ENCODE data around the gene CAPN14.

Gene CAPN14

DNA sequence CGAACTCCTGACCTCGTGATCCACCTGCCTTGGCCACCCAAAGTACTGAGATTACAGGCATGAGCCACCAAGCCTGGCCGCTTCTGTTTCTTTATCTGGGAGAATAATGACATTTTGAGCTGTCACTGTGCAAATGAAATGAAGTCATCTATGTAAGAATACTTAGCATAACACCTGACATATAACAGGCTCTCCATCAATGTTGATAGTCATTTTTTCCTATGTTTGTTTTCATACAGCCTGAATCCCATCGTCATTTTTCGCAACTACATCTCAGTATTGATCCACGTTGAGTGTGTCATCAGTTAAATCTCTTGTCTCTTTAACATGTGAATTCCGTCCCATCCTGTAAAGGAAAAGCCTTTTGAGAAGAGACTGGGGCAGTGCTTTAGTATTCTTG is 6.4 kb upstream of the CAPN14 start:
- DNase-seq: no peak

DNA sequence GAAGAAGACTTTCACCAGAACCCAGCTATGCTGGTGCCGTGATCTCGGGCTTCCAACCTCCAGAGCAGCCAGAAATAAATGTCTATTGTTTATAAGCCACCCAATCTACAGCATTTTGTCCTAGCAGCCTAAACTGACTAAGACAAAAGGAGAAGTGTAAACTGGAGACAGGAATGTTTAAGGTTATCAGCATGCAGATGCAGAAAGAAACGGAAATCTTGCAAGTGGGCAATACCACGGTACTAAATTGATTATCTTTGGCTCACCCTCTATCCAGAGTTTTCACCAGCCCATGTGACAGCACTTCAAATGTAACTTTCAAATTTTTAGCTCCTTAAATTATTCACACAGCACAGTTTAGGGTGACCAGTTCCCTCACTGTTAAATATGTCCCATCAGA is 5.7 kb upstream of the CAPN14 start:
- no peak for DNase-seq

DNA sequence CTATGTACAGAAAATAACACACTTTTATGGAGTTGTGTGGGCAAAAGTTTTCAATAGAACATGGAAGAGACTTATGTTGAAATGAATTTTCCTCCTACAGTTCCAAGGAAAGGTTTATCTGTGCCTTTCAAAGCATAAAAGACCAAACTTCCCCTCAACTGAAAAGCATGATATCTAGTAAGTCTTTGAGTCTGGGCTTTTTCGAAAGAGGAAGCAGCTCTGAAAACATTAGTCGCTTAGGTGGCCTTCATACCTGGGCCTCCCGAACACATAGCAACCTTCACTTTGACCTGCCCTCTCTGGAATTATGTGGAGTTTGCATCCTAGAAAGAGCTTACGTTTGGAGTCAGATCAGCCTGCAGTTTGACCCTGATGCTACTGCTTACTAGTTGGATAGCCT is 4.8 kb upstream of the CAPN14 start:
- DNase-seq: no peak

DNA sequence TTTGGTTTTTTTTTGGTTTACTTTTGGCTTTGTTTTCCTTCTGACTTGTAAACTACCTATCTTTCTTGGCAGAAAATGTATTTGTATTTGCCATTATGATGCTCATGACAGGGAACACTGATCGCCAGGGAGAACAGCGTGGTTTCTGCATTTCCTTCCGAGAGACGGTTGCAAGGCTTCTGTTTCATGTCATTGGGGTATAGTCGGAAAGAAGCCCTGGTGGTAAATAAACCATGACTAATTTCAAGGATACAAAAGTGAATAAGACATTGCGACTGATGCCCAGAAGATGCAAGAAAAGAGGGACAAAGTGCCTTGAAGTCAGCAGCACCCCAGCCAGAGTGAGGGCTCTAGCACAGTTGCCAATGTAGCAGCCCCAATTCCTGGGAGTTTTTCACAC is 4.2 kb upstream of the CAPN14 start:
- DNase-seq: no peak

DNA sequence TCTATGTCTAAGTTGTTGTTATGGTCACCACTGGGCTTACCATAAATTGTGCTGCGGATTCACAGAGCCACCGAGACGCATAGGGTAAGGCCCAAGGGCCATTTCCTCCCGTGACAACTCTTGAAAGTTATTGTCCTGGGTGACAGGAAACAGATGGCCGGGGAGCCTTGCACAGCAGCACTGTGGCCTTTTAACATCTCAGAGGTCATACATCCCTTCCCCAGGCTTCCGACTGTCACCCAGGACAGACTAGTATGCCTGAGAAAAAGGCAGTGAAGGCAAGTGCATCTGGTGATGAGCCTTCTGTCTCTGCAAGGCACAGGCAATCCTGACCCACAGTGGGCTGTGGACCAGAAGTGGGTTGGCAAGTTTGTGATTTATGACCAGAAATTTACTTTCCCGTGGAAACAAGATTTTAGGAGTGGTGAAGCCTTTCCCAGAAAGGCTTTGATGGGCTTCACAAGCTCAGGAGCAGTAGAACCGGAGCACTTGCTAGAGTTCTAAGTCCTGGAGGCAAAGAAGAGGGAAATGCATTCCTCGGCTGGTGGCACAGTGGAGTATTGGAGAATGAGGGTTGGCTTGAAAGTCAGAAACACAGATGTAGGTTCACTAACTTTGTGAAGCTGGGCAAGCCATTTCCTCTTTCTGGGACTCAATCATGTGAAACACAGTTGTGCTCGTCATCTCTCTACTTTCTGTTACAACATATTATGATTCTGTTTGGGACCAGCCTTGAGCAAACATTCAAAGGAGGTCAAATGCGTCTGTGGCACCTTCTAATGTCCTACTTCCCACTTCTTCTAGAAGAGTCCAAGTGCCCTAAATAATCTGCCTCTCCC is 2.0 kb upstream of the CAPN14 start:
- no peak for DNase-seq

DNA sequence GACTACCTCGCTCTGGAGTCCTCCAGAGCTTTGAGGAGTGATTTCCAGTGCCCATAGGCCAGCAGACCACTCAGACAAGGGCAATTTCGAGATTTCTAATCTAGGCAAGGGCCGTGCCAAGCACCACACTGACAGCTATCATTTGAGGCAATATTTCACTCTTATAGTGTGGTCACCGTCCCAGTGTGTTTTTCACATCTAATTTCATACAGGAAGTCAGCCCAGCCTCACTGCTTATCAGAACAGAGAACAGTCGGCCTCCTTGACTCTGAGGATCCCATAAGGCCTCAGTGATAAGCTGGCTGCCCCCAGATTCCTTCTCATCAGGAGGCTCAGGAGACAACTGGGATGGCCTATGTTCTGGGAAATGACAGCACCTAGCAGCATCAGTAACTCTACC is 581 bp downstream of the CAPN14 start:
- no peak for DNase-seq

DNA sequence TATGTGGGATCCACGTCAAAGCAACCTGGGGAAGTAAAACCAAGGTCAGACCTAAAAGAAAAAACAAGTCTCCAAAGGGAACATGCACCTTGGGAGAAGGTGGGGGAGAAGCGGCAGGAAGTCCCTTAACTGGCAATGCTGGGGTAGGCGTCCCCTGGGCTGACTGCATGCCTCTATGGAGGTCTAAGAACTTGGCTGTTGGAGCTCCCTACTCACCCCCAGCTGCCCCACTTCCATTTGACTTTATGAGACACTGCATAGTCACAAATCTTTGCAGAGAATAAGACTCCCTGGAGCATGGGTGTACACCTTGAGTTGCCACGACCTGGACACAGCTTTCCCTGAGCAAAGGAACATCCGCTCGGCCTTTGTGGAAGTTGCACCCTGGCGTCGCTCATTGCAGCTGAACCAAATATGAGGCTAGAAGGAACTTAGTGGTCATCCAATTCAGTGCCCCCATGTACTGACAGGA is 2.8 kb downstream of the CAPN14 start:
- DNase-seq: no peak

DNA sequence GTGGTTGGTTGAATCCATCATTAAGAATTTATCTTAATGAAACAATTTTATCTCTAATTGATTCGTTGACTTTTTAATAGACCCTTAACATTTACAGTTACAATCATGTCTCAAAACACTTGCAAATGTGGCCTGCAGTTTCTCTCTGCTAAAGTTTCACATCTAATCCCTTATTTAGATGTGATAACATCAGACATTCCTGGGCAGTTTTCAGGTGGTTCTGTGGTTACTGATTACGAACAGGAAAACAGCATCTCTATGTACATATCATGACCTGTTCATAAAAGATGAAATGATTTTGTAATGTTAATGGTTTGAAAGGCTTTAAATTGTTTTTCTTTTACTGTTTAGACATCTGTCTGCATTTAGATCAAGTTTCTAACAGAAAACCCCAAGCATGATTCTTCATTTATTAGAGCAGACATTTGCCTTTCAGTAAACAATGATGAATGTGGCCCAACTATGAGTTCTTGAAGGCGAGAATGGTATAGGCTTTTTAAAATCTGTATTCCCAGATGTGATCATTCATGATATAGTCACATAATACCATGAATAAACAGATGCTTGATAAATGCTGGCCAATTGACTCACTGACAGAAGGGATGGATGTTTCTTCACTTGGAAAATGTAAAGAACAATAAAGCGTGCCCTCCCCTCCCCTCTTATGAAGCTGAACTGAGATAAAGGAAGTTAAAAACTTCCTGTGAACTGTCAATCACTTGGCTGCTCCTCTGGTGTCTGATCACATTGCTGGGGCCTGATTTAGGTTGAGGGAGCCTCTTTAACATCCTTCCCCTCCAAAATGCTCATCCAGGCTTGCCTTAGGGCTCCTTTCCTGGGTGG is 3.5 kb downstream of the CAPN14 start:
- DNase-seq: no peak

DNA sequence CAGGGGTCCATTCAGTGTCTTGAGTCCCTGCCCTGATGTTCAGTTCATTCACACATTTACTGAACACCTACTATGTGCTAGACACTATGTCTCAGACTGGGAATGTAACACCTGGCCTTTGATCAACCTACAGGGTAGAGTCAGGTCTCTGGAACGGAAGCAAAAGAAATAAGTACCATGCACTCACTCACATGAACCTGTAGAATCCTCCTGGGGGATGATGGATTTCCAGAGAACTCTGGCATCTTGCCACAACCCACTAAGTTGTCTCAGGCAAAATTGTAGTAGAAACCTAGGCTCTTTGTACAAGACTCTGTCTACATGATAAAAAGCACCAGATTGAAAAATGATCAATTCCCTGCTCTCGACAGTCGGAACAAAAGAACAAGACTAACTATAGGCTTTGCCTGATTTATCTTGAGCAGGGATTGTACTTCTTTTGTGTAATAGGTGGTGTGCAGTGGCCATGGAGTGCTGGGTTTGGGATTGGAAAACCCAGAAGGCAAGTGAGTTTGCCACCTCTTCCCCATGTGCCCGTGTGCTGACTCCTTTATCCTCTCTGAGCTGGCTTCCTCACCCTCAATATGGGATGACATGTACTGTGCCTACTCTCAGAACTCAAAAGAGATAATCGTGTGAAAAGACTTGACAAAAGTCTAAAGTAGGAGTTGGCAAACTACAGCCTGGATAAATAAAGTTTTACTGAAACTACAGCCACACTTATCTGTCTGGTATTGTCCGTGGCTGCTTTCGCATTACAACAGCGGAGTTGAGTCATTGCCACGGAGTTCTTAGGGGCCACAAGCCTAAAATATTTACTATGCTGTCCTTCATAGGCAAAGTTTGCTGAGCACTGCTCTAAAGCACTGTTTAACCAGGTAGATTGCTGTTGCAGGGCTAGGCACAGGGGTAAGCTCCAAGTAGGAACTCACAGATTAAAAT is 4.4 kb downstream of the CAPN14 start:
- DNase-seq: no peak

DNA sequence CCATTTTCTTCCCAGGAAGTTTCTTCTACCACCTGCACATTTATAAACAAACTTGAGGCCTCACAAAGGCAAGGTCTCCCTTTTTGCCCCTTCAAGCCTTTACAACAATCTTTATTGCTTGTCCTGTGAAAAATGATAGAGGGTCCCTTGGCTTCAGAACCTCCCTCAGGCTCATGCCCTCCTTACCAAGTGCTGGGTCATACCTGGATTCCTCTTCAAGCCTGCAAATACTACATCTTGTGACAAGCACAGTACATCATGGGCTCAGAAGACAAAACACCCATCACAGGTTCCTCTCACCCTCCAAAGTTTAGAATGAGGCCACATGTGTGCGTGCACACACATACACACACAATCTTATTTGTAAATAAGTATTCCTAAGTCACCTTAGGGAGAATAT is 9.1 kb downstream of the CAPN14 start:
- no peak for DNase-seq

DNA sequence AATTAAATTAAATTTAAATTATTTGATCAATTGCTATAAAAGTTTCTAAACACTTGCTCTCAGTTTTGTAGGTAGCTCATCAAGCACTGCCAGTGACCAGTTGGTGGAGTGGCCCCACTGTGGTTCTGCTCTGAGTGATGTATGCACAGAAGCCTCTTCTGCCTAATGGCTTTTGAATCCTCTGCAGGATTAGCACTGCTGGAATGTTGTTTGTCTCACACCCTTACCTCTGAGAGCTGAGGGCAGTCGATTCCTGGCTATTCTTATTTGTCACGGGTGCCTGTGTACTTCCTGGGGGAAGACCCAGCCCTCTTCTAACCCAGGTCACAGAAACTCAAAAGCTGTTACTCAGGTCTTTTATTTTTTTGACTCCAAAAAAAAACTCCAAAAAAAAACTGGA is 9.5 kb downstream of the CAPN14 start:
- no peak for DNase-seq

DNA sequence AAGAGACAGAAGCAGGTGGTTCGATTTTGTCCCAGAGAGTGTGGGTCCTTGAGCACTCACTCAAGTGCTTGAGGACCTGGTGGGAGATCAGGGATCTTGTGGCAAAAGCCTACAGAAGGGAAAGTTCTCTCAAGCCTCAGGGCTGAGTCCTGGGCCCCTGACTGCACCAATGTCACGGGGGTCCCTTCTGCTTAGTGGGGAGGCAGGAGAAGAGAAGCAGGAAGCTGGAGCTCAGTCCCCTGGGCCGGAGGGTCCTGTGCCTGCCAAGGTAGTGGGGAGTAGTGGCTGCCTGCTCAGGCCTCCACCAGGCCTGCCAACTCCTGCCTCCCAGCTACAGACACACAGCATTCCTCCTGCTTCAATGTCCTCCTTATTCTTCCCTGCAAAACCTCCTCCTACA is 11.7 kb downstream of the CAPN14 start:
- no peak for DNase-seq

DNA sequence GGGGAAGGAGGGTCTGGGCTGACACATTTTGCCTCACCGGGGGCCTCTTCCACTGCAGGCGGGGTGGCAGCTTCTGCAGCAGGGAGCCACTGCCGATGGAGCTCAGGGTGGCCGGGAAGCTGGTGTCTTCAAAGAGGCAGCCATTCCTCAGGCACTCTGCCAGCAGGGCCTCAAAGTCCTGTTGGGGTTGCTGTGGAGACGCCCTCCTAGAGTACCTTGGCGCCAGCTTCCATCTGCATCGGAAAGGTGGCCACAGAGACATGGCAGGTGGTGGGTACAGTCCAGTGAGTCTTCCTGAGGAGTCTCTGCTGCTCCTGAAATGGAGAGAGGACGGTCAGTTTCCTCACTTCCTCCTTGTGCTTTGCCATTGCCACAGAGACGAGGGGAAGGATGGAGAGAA is 12.1 kb downstream of the CAPN14 start:
- DNase-seq: no peak

DNA sequence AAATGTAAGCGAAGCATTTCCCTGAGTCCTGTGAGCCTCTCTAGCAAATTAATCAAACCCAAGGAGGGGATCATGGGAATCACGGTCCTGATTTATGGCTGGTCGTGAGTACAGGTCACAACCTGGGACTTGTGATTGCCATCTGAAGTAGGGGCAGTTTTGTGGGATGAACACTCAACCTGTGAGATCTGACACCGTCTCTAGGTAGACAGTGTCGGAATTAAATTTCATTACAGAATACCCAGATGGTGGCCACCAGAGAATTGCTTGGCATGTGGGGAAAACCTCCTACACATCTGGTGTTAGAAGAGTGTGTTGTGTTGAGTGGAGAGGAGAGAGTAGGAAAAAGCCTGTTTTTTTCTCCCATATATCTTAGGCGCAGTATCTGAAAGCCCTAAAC is 12.5 kb downstream of the CAPN14 start:
- DNase-seq: no peak

DNA sequence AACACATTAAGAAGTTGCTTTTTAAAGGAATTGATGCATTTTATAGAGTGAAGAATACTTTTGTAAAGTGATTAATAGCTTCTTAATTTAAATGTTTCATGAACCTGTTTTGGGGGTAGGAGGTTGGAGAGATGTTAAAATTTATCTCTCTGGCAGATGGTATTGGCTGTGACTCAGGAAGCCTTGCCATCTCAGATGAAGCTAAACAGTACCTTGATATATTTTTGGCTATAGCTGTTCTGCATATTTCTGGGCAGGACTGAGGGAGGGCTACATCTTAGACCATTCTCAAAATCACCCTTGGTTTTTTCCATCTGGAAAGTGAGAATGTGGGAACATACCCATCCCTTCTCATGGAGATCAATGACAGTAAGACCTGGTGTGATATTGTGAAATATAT is 13.4 kb downstream of the CAPN14 start:
- DNase-seq: no peak

DNA sequence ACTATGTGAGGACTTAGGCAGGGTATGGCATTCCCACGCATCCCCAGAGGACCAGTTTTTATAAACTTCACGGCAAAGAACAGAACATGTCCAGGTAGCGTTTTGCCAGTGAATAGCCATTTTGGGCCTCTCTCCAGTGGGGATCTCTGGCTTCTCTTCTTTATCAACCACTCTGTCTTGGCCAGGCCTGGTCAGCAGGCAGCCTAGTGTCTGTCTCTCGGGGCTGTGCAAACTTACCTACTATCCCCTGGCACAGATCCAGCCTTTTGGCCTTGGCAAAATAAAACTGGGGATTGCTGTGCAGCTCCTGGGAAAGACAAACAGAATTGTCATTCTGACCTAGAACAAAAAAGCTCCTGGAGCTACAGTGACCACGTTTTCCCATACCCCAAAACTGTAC is 14.5 kb downstream of the CAPN14 start:
- no peak for DNase-seq

DNA sequence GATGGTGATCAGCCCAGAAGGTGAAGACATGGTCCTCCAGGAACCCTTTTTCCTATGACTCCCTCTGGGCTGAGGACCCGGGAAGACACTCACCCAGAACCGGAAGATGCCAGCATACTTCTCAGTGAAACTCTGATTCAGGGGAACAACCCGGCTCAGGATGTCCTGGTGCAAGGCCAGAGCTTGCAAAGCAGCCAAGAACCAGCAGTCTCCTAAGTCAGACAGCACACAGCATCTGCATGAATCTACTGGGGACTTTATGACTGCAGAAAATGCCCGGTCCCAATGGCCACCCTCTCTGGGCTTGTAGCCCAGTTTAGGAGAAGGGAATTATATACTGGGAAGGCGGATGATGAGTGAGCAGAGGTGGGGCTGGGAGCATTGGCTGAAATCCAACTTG is 15.3 kb downstream of the CAPN14 start:
- DNase-seq: no peak

DNA sequence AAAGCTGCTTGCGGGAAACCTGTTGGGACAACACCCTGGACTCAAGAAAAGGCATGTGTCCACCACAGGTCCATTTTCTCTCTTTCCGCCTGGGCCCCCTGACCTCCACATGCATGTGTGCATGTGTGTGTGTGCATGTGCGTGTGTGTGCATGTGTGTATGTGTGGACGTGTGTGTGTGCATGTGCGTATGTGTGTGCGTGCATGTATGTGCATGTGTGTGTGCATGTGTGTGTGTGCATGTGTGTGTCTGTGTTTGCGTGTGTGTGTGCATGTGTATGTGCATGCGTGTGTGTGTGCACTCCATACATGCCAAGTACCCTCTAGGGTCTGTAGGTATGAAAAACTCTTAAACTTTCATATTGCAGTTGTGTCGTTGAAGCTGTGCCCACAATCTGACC is 16.3 kb downstream of the CAPN14 start:
- DNase-seq: no peak

DNA sequence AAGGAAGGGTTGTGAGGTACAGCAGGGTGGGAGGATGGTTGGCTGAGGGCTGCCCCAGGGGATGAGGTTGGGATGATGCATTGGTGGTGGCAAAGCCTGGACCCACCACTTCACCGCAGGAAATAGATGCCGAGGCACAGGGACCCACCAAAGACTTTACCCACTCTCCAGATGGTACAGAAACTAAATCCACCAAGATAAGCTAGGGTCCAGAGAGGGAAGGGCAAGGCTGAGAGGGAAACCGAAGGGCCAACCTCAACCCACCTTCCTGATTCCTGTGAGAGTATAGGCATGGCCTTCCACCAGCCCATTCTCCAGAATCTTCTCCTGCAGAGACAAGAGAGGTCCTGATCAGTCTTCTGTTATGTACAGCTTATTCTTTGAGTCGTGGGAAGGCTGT is 18.1 kb downstream of the CAPN14 start:
- DNase-seq: no peak

DNA sequence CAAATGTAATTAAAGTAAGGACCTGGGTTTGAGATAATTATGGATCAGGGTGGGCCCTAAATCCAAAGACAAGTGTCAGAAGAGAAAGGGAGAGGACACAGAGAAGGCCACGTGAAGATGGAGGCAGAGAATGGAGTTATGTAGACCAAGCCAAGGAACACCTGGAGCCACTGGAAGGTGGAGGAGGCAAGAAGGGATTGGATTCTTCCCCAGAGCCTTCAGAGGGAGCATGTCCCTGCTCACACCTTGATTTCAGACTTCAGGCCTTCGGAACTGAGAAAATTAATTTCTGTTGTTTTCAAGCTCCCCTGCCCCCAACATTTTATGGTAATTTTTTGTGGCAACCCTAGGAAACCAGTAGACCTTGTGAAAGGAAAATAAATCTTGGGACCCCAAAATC is 19.6 kb downstream of the CAPN14 start:
- no peak for DNase-seq

DNA sequence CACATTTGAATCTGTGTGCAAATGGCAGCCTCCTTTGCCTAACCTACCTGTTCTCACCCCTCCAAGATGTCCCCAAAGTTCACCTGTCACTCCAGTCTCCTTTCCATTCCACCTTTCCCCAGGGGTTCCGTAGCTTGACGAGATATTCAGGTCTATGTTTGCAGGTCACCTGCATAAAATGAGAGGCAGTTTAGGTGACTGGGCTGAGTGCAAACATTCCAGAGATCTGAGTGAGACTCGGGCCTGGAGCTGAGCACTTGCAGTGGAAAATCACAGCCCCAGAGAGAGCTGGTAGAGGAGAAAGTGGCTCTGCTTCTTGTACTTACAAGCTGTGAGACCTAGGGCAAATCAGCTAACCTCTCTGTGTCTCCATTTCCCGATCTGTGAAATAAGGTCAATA is 20.1 kb downstream of the CAPN14 start:
- no peak for DNase-seq

DNA sequence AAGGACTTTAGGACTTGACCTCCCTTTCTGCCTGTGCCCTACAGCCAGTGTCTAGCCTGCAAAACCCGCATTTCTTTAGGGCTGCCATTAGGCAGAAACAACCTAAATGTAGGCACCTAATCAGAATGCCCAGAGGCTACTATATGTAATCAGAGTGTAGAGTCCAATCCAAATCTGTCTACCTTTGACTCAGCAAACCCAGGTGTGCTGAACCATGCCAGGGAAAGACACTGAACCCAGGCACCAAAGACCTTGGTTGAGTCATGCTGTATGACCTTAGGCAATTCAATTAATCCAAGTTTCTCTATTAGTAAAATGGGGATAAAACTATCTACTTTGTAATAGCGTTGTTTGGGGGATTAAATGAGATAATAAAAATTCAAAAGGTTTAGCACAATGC is 20.7 kb downstream of the CAPN14 start:
- no peak for DNase-seq

DNA sequence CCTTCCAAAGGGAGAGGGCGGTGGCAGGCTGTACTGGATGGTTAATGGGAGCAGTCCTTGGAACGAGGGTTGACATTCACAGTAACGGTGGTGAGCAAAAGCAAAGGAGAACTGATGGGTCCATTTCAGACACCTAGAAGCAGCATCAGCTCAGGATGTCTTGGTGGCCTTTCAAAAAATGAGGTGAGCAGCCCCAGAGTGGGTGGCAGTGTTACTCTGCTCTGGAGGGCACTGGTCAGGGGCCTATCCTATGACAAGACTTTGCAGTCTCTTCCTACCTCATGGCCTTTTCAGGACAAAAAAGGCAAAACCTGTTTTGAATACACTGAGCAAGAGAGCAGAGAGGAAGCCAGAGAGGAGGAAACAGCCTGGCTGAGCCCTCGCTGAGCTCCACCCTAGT is 23.5 kb downstream of the CAPN14 start:
- DNase-seq: no peak
